Sciatic nerve (tissue), 2 donors: Measurements from ENCODE around the gene GPR151. TPM values are rescaled to one million over a fixed set of nuclear protein-coding genes. Genes with fewer than 3 reads are reported as not detected.

Source experiments
- ATAC-seq: fragments of 200-7000 bp; cut with Tn5 transposase; one replicate; pipeline ENCODE4 v1.9.1; 2020; ENCODE audit warnings: mild to moderate bottlenecking, moderate library complexity
- DNase-seq: peaks from one replicate; pipeline ENCODE4 v3.0.0-alpha.2; 2020; ENCODE audit warnings: low spot score
- intact Hi-C: fragments of 100-400 bp; cut with DNase I; formaldehyde crosslinking; loops from one replicate; pipeline ENCODE4 v1.14.2; 2022
- total RNA-seq: library from RNA; stranded (reverse); fragmentation: NEBNext Ultra II Directional; extraction: Animal tissue kit (Norgen Biotek cat#: 25700); gene quantifications from one replicate; pipeline ENCODE4 v1.2.1, GENCODE V29; 2021
- donor health status: DM: no; HTN: no; CAD: no.
- donor health status: DM: no; HTN: no; CAD: no.

The GPR151 gene
- total RNA-seq, 1 donor from 2014 or later: not detected

GRCh38 chr5:146466521-146467349 lies 49.3 kb downstream of the GPR151 start:
- intact Hi-C loops: no loop called here
- DNase-seq (no peak), ATAC-seq (no peak)

DNA sequence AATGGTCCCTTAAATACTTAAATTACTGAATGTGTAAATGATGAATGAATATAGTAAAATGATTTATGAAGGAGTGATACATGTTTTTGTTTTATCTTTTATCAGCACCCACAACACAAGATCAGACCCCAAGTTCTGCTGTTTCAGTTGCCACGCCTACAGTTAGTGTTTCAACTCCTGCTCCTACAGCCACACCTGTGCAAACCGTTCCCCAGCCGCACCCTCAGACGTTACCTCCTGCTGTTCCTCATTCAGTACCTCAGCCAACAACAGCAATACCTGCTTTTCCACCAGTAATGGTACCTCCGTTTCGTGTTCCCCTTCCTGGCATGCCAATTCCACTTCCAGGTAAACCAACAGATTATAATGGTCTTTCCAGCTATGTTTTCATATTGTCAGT lies 52.5 kb downstream of the GPR151 start:
- DNase-seq (no peak), ATAC-seq (no peak)
- intact Hi-C loops: no loop called here

Other genes with a start within 250 kb of the GPR151 start
- not detected for gene POU4F3, start 177.4 kb downstream of the GPR151 start, total RNA-seq
- 67.0 TPM for gene TCERG1, start 68.9 kb downstream of the GPR151 start, total RNA-seq